ENCODE data around the gene DPP8. TPM values are rescaled to one million over a fixed set of nuclear protein-coding genes. Genes with fewer than 3 reads are reported as not detected.
"Not testable (repeated sequence)": the region's sequence is repeated elsewhere in the genome, so short reads cannot be mapped to it uniquely, and the experiment has no call there.

The DPP8 gene
- total RNA-seq, 1 experiment from 2014 or later: 27.1 TPM

GRCh38 chr15:65550681-65551098, 33.2 kb upstream of the DPP8 start:
- peaks cover 0 to 7% of the 10 kb centered on the region in 2 experiments; a peak in 1 of 4 replicates for H3K36me3 ChIP-seq (ENCODE audit: control insufficient read depth in 1 of 2, insufficient read depth in 2 of 2, low read length in 2 of 2)
- H4K20me1 ChIP-seq (ENCODE audit: insufficient read depth): peaks cover 16% of the 10 kb centered on the region; the same call in 1 of the 2 replicates
- ChIA-PET POLR2A (interaction anchor here (0.6 kb wide), 1 partner anchor 539 kb away, joined by 3 read pairs; no protein-coding TSS in a partner anchor), CTCF (no interaction called here), RAD21 (ENCODE audit: low non-redundant PET in 1 of 2, low total read pairs in 2 of 2, uncharacterized antibody in 2 of 2, unreplicated experiment in 2 of 2) (no interaction called here)
- H3K79me2 ChIP-seq (ENCODE audit: insufficient read depth, low read length): peaks cover 83% of the 10 kb centered on the region
- no peak for TF ChIP-seq RAD21 (IDR thresholded peaks at IDR 0.05; ENCODE audit: low read depth)
- no peak for TF ChIP-seq POLR2AphosphoS5 (IDR thresholded peaks at IDR 0.05; ENCODE audit: low read depth, low read length)
- no peak for TF ChIP-seq ZNF274 (IDR thresholded peaks at IDR 0.05; ENCODE audit: low read depth, low read length)
- no peak for TF ChIP-seq ELF1 (IDR thresholded peaks at IDR 0.05; ENCODE audit: borderline replicate concordance, low read depth)
- TF ChIP-seq MAX (IDR thresholded peaks at IDR 0.05): no peak
- no TSS peak for BruUV-seq (replicated peaks)
- no peak overlapping the region for H3K4me3 ChIP-seq (replicated peaks in 1 of 2; ENCODE audit: low read depth in 1 of 2, low read length in 2 of 2)
- DNase-seq (ENCODE audit: low read depth, low spot score) (no peak), ATAC-seq (no peak)
- no peaks in the 10 kb centered on the region for H3K27me3 ChIP-seq (ENCODE audit: insufficient read depth, low read length)
- H2AFZ ChIP-seq (ENCODE audit: low read depth, low read length, poor library complexity, severe bottlenecking): no peak overlapping the region
- no peaks in the 10 kb centered on the region for H3K4me1 ChIP-seq (ENCODE audit: control insufficient read depth in 1 of 2, insufficient read depth in 2 of 2, low read length in 2 of 2)
- H3K9me2 ChIP-seq (ENCODE audit: insufficient read depth): no peaks in the 10 kb centered on the region
- no peak overlapping the region for H3K4me2 ChIP-seq (ENCODE audit: low read length)
- no peak overlapping the region for H3K27ac ChIP-seq (ENCODE audit: low read depth, low read length)
- H3K9me3 ChIP-seq (ENCODE audit: control insufficient read depth in 1 of 2, insufficient read depth in 1 of 2, low read depth in 1 of 2, low read length in 2 of 2): no peaks in the 10 kb centered on the region
- H3K9ac ChIP-seq (ENCODE audit: low read length): no peak overlapping the region
- intact Hi-C loops (cut with micrococcal nuclease): no loop called here

- ATAC-seq; H3K36me3 ChIP-seq (ENCODE audit: control insufficient read depth in 1 of 2, insufficient read depth in 2 of 2, low read length in 2 of 2); RAD21 ChIA-PET (ENCODE audit: low non-redundant PET in 1 of 2, low total read pairs in 2 of 2, uncharacterized antibody in 2 of 2, unreplicated experiment in 2 of 2); H3K9me3 ChIP-seq (ENCODE audit: control insufficient read depth in 1 of 2, insufficient read depth in 1 of 2, low read depth in 1 of 2, low read length in 2 of 2); H3K4me1 ChIP-seq (ENCODE audit: control insufficient read depth in 1 of 2, insufficient read depth in 2 of 2, low read length in 2 of 2); H3K4me2 ChIP-seq (ENCODE audit: low read length); H2AFZ ChIP-seq (ENCODE audit: low read depth, low read length, poor library complexity, severe bottlenecking); intact Hi-C loops (cut with micrococcal nuclease); DNase-seq (ENCODE audit: low read depth, low spot score); BruUV-seq (replicated peaks); H3K27me3 ChIP-seq (ENCODE audit: insufficient read depth, low read length); H3K9me2 ChIP-seq (ENCODE audit: insufficient read depth); CTCF ChIA-PET; H3K4me3 ChIP-seq (replicated peaks in 1 of 2; ENCODE audit: low read depth in 1 of 2, low read length in 2 of 2); H3K27ac ChIP-seq (ENCODE audit: low read depth, low read length); H3K9ac ChIP-seq (ENCODE audit: low read length): not testable (repeated sequence)
- peaks cover 16% of the 10 kb centered on the region; the same call in 1 of the 2 replicates for H4K20me1 ChIP-seq (ENCODE audit: insufficient read depth)
- POLR2A ChIA-PET: interaction anchor here (0.6 kb wide), 1 partner anchor 14 kb away, joined by 3 read pairs; no protein-coding TSS in a partner anchor
- H3K79me2 ChIP-seq (ENCODE audit: insufficient read depth, low read length): peaks cover 88% of the 10 kb centered on the region
Observed at GRCh38 chr15:65549288-65549687, 31.8 kb upstream of the DPP8 start.

Measured in HCT116 (cell line).